Caki2 (cell line): ENCODE data around the gene IWS1. TPM values are rescaled to one million over a fixed set of nuclear protein-coding genes. Genes with fewer than 3 reads are reported as not detected.
A peak's percentile ranks its signal among the peaks of the same experiment; 100 is the strongest.
"Not testable (repeated sequence)": the region's sequence is repeated elsewhere in the genome, so short reads cannot be mapped to it uniquely, and the experiment has no call there.

Source experiments
- DNase-seq: peaks from one replicate; pipeline ENCODE4 v3.0.0-alpha.2; 2015; ENCODE audit warnings: low read depth
- in situ Hi-C: cut with HindIII; loops from 2 replicates; pipeline ENCODE4 v1.10.0; 2016; ENCODE audit warnings: low sequenced_read_pairs, low pct_unique_long_range_greater_than_20kb, mixed read lengths
- total RNA-seq: library from RNA; depleted of rRNA; stranded (reverse); fragments of >200 nt; shearing (Covaris generic); gene quantifications from 2 replicates; pipeline ENCODE4 v1.2.3, GENCODE V29; 2014; ENCODE audit warnings: low replicate concordance

Gene IWS1
- total RNA-seq, 1 experiment from 2014 or later: 11.0 TPM

GRCh38 chr2:127535918-127536317, 9.6 kb upstream of the IWS1 start:
- DNase-seq: no peak
- in situ Hi-C loops: no loop called here

- in situ Hi-C loops: no loop called here
- no peak for DNase-seq
These were observed 9.2 kb upstream of the IWS1 start, which contains the start of gene MYO7B for GRCh38 chr2:127535422-127535901. MYO7B (plus strand) TSS chr2:127535683; CDS start chr2:127559723, 24,040 bp downstream.

- DNase-seq: no peak
- in situ Hi-C loops: no loop called here
These were observed 6.0 kb upstream of the IWS1 start for GRCh38 chr2:127532296-127532695.

DNA sequence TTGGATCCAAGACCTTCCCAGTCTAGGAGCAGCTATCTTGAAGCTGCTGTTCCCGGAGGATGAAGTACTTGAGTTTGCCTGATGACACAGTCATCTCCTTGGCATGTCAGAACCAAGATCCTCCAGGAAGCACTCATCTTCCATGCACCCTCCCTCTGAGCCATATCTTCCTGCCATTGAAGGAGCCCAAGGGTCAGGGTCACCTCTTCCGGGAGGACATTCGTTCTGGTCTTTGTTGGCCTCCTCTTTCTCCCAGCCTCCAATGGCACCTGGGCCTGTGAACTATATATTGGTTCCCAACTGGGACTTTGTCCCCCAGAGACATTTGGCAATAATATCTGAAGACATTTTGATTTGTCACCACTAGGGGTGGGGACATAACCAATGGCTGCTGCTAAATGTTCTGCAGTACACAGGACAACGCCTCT, 4.9 kb upstream of the IWS1 start:
- in situ Hi-C loops: no loop called here
- DNase-seq: no peak

GRCh38 chr2:127530245-127531140, 4.2 kb upstream of the IWS1 start:
- in situ Hi-C loops: no loop called here
- peak; percentile 28 for DNase-seq

GRCh38 chr2:127529416-127529815, 3.1 kb upstream of the IWS1 start:
- in situ Hi-C loops, DNase-seq: not testable (repeated sequence)

GRCh38 chr2:127528487-127528886, 2.2 kb upstream of the IWS1 start:
- in situ Hi-C loops: no loop called here
- DNase-seq: no peak

GRCh38 chr2:127527001-127527804, 914 bp upstream of the IWS1 start:
- DNase-seq: no peak
- in situ Hi-C loops: no loop called here

DNA sequence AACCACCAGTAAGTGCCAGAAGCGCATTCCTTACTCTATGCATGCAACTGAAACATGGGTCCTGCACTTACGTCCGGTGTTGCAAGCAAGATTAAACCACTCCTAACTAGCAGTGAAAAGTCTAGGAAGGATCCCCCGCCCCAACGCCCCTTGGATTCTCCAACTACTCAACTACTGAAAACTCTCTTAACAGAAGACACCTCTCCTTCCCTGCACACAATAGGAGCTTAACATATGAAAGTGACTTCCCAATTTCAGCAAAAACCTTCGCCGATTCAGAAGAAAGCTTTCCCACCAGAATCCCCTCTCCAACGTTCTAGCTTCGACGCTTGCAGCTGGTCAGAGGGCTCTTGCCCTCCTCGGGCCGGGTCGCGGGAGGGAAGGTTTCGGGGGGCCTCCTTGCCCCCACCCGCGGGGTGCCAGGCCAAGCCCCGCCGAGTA, 578 bp downstream of the IWS1 start:
- peak; percentile 42 for DNase-seq
- in situ Hi-C loops: no loop called here

GRCh38 chr2:127524198-127524834, 2.0 kb downstream of the IWS1 start:
- in situ Hi-C loops, DNase-seq: not testable (repeated sequence)

- no peak for DNase-seq
- in situ Hi-C loops: no loop called here
These were observed 2.9 kb downstream of the IWS1 start for GRCh38 chr2:127523269-127523939.

DNA sequence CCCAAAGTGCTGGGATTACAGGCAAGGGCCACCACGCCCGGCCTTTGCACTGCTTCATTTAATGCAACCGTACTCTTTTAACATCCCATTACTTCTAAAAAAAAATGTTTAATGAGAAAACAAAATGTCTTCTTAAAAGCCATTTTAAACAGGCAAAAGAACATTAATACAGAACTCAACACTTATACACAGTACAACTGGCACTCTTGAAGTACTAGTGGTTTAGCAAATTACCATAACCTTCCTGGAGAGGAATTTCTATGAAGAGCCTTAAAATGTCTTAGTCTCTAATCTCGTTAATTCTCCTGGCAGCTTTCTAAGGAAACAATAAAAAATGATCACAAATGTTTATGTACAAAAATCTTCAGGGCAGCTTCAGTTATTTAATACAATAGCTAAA, 5.9 kb downstream of the IWS1 start:
- in situ Hi-C loops: no loop called here

DNA sequence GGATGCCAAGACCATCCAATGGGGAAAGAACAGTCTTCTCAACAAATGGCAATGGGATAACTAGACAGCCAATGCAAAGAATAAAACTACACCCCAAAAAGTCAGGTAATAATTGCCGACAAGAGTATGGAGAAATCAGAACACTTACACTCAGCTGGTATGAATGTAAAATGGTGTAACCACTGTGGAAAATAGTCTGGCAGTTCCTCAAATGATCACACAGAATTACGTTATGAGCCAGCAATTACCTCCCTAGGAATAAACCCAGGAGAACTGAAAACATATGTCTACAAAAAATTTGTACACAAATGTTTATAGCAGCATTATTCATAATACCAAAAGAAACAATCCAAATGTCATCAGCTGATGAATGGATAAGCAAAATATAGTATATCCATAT, 8.8 kb downstream of the IWS1 start:
- DNase-seq: no peak
- in situ Hi-C loops: no loop called here

More for the DNA sequence above, 5.9 kb downstream of the IWS1 start:
- no peak for DNase-seq

DNA sequence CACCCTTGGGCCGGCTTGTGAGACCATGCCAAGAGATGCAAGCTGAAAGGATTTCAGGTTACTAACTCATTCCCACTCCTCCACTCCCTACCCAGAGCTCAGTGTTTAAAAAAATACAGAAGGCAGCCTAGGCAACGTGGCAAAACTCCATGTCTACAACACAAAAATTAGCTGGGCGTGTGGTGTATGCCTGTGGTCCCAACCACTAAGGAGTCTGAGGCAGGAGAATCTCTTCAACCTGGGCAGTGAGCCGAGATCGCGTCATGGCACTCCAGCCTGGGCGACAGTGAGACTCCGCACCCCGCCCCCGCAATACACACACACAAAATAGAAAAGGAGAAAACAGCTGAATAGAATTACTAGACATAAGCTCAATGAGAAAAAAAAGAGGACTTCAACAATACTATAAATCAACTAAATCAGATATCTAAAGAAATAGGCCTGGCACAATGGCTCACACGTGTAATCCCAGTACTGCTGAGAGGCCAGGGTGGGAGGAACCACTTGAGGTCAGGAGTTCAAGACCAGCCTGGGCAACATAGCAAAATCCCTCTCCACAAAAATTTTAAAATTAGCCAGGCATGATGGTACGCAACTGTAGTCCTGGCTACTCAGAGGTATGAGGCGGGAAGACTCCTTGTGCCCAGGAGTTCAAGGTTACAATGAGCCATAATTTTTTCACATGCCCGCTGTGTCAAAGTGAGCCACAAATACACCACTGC, 10.1 kb downstream of the IWS1 start:
- no peak for DNase-seq
- in situ Hi-C loops: no loop called here

DNA sequence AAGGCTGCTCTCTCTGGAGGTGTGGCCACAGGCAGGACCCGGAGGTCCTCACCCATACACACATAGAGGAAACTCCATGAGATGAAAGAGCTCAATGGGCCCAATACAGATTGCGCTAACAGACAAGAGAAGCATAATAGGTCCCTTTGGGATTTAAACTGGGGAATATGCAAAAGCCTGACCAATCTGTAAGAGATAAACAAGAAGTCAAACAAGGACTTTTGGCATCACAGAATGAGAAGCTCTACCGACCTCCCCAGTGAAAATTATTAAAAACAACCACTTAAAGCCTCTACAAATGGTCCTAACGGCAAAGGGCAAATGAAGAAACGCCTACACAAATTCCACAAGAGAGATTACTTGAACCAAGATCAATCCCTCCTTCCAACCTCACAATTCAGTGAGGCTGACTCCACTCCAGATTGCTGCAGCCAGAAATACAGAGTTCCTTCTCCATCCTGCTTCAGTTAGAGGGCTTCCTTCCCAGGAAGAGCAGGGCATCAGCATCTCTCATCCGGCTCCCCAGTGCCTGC, 10.8 kb downstream of the IWS1 start:
- in situ Hi-C loops: no loop called here

GRCh38 chr2:127514485-127514884, 11.8 kb downstream of the IWS1 start:
- DNase-seq: no peak
- in situ Hi-C loops: no loop called here

More for the DNA sequence above, 10.8 kb downstream of the IWS1 start:
- DNase-seq: no peak

GRCh38 chr2:127514076-127514475, 12.2 kb downstream of the IWS1 start:
- DNase-seq: no peak
- in situ Hi-C loops: no loop called here
